SU-DHL-6 (cell line): Measurements from ENCODE around the gene SYCP1.
"Not testable (repeated sequence)": the region's sequence is repeated elsewhere in the genome, so short reads cannot be mapped to it uniquely, and the experiment has no call there.

Source experiments
- H2AFZ ChIP-seq: fragments of 200-600 bp; sonication (generic); 2 replicates; pipeline ENCODE4 v1.6.1; 2014; ENCODE audit warnings: low read depth, mild to moderate bottlenecking, moderate library complexity, mixed read lengths, antibody characterized with exemption, low read length; ENCODE audit not compliant: severe bottlenecking
- H3F3A ChIP-seq: fragments of 200-600 bp; shearing (Covaris generic); 2 replicates; pipeline ENCODE4 v1.6.0; 2016; ENCODE audit warnings: antibody characterized with exemption, mild to moderate bottlenecking; ENCODE audit not compliant: insufficient read depth
- H3K27ac ChIP-seq: fragments of 200-600 bp; sonication (generic); 2 replicates; pipeline ENCODE4 v1.5.1; 2016; ENCODE audit warnings: low read depth, mild to moderate bottlenecking, low read length, moderate library complexity, mixed read lengths
- H3K27me3 ChIP-seq: fragments of 200-600 bp; sonication (generic), shearing (Covaris generic); 2 replicates; pipeline ENCODE4 v1.6.0; 2014; ENCODE audit warnings: mild to moderate bottlenecking, low read length
- H3K36me3 ChIP-seq: fragments of 200-600 bp; sonication (generic); 2 replicates; pipeline ENCODE4 v1.6.1; 2014; ENCODE audit warnings: mild to moderate bottlenecking, low read length, mixed read lengths
- H3K4me2 ChIP-seq: fragments of 300-600, 200-600 bp; shearing (Covaris generic), sonication (generic); 2 replicates; pipeline ENCODE4 v1.6.0; 2014; ENCODE audit warnings: low read length, low read depth, mild to moderate bottlenecking; ENCODE audit not compliant: poor library complexity, severe bottlenecking
- H3K4me3 ChIP-seq: fragments of 200-600 bp; sonication (generic); 2 replicates; pipeline ENCODE4 v1.5.1; 2014; ENCODE audit warnings: antibody characterized with exemption, low read length, mild to moderate bottlenecking, mixed read lengths; ENCODE audit not compliant: insufficient read depth, poor library complexity, severe bottlenecking
- H3K79me2 ChIP-seq: fragments of 200-600 bp; sonication (generic); 2 replicates; pipeline ENCODE4 v1.6.1; 2014; ENCODE audit warnings: mild to moderate bottlenecking, low read length, moderate library complexity; ENCODE audit not compliant: insufficient read depth
- H3K9ac ChIP-seq: fragments of 200-600 bp; sonication (generic); 2 replicates; pipeline ENCODE4 v1.7.0; 2014; ENCODE audit warnings: mild to moderate bottlenecking, low read length
- H3K9me2 ChIP-seq: fragments of 200-600 bp; sonication (generic); replicated peaks from 2 replicates; pipeline ENCODE4 v1.6.1; 2014; ENCODE audit warnings: low read length; ENCODE audit not compliant: insufficient read depth
- H3K9me3 ChIP-seq: fragments of 200-600 bp; sonication (generic); 2 replicates; pipeline ENCODE4 v1.6.1; 2014; ENCODE audit warnings: low read length, mixed read lengths; ENCODE audit not compliant: insufficient read depth
- H4K20me1 ChIP-seq: fragments of 200-600 bp; sonication (generic); 2 replicates; pipeline ENCODE4 v1.6.1; 2014; ENCODE audit warnings: low read depth, mild to moderate bottlenecking, antibody characterized with exemption, low read length, moderate library complexity, mixed read lengths
- EZH2phosphoT487 ChIP-seq: fragments of 200-600 bp; sonication (generic), shearing (Covaris generic); conservative IDR thresholded peaks from 2 replicates; pipeline ENCODE4 v1.6.1; 2018; ENCODE audit warnings: mild to moderate bottlenecking, antibody characterized with exemption, low read length, moderate library complexity, mixed read lengths
- TF ChIP-seq, protein P1 (sequence below): fragments of 200-600 bp; sonication (generic); IDR thresholded peaks from one replicate; pipeline ENCODE4 v1.5.1; 2017; ENCODE audit warnings: antibody characterized with exemption, mild to moderate bottlenecking, low read length, moderate library complexity; ENCODE audit not compliant: insufficient read depth, poor library complexity, severe bottlenecking

The SYCP1 gene

DNA sequence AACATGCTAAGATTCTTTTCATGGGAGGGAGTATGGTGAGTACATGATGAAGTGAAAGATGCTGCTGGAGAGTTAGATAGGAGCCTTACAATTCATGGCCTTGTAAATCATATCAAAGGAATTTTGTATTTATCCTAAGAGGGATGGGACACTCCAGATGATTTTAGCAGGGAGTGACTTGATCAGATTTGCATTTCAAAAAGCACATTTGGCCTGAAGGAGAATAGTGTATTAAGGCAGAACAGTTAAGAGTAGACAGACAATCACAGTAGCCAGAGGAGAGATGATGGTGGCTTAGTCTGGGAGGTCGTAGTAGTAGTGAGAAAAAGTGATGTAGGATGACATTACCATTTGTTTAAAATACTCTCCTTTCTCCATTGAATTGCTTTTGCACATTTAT, 48.8 kb downstream of the SYCP1 start:
- Histone ChIP-seq H4K20me1 (no peaks in the 10 kb centered on the region; the same call in 1 of the 2 replicates), H3K4me2 (no peak overlapping the region), H3K36me3 (no peaks in the 10 kb centered on the region), H3K4me3 (no peak overlapping the region), H3K9me3 (no peaks in the 10 kb centered on the region), H2AFZ (no peak overlapping the region), H3K9me2 (no peaks in the 10 kb centered on the region), H3K79me2 (no peaks in the 10 kb centered on the region), H3K9ac (no peak overlapping the region), H3K27ac (no peak overlapping the region), H3F3A (no peaks in the 10 kb centered on the region), H3K27me3 (no peaks in the 10 kb centered on the region)
- TF ChIP-seq EZH2phosphoT487, result no peak
- TF ChIP-seq, protein P1, sequence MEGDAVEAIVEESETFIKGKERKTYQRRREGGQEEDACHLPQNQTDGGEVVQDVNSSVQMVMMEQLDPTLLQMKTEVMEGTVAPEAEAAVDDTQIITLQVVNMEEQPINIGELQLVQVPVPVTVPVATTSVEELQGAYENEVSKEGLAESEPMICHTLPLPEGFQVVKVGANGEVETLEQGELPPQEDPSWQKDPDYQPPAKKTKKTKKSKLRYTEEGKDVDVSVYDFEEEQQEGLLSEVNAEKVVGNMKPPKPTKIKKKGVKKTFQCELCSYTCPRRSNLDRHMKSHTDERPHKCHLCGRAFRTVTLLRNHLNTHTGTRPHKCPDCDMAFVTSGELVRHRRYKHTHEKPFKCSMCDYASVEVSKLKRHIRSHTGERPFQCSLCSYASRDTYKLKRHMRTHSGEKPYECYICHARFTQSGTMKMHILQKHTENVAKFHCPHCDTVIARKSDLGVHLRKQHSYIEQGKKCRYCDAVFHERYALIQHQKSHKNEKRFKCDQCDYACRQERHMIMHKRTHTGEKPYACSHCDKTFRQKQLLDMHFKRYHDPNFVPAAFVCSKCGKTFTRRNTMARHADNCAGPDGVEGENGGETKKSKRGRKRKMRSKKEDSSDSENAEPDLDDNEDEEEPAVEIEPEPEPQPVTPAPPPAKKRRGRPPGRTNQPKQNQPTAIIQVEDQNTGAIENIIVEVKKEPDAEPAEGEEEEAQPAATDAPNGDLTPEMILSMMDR, result no peak

- not testable (repeated sequence) for H3K27me3 ChIP-seq, H3K9me2 ChIP-seq, H3K4me2 ChIP-seq, H3K4me3 ChIP-seq, H3K9me3 ChIP-seq, H2AFZ ChIP-seq, H3K36me3 ChIP-seq, H3F3A ChIP-seq, H4K20me1 ChIP-seq, H3K9ac ChIP-seq, H3K27ac ChIP-seq, H3K79me2 ChIP-seq
Measured at GRCh38 chr1:114915720-114916119, 61.1 kb downstream of the SYCP1 start.

- TF ChIP-seq EZH2phosphoT487, result no peak
- TF ChIP-seq, protein P1, result no peak
- Histone ChIP-seq H3K27me3 (no peaks in the 10 kb centered on the region), H4K20me1 (no peaks in the 10 kb centered on the region; the same call in 1 of the 2 replicates), H3K36me3 (no peaks in the 10 kb centered on the region), H3K9ac (no peak overlapping the region), H3K4me3 (no peak overlapping the region), H3K9me2 (0 out of 2 replicates have a peak, but pooled peaks cover 4% of the 10 kb centered on the region), H3K79me2 (no peaks in the 10 kb centered on the region), H3K27ac (no peak overlapping the region), H3K9me3 (no peaks in the 10 kb centered on the region), H3K4me2 (no peak overlapping the region), H2AFZ (no peak overlapping the region), H3F3A (no peaks in the 10 kb centered on the region)
Measured at GRCh38 chr1:114926607-114927006, 71.9 kb downstream of the SYCP1 start.

- 0 out of 2 replicates have a peak, but pooled peaks cover 4% of the 10 kb centered on the region for H3K9me2 ChIP-seq
- no peak overlapping the region for H3K9ac ChIP-seq
Measured at GRCh38 chr1:114927401-114927800, 72.7 kb downstream of the SYCP1 start.

More at GRCh38 chr1:114927401-114927800, 72.7 kb downstream of the SYCP1 start:
- Histone ChIP-seq H3K79me2 (no peaks in the 10 kb centered on the region), H3K9me3 (no peaks in the 10 kb centered on the region), H3K36me3 (no peaks in the 10 kb centered on the region), H3K4me2 (no peak overlapping the region), H2AFZ (no peak overlapping the region), H3K27me3 (no peaks in the 10 kb centered on the region), H3K4me3 (no peak overlapping the region), H3F3A (no peaks in the 10 kb centered on the region), H3K27ac (no peak overlapping the region), H4K20me1 (no peaks in the 10 kb centered on the region; the same call in 1 of the 2 replicates)
- TF ChIP-seq, protein P1, result no peak
- no peak for TF ChIP-seq EZH2phosphoT487
